Ishikawa (cell line): ENCODE results near the gene ATAD3C.

ENCODE experiments used
- CEBPB ChIP-seq: IDR thresholded peaks from 2 replicates; pipeline ENCODE4 v1.6.1; 2012
- EGR1 ChIP-seq: IDR thresholded peaks from 2 replicates; pipeline ENCODE4 v1.6.1; 2012
- EP300 ChIP-seq: IDR thresholded peaks from 2 replicates; pipeline ENCODE4 v1.6.1; 2012; ENCODE audit warnings: borderline replicate concordance
- FOXM1 ChIP-seq: IDR thresholded peaks from 2 replicates; pipeline ENCODE4 v1.6.1; 2012; ENCODE audit warnings: low read depth, borderline replicate concordance
- MAX ChIP-seq: IDR thresholded peaks from 2 replicates; pipeline ENCODE4 v1.6.1; 2012
- NFIC ChIP-seq: IDR thresholded peaks from 2 replicates; pipeline ENCODE4 v1.6.1; 2012
- RAD21 ChIP-seq: IDR thresholded peaks from 2 replicates; pipeline ENCODE4 v1.6.1; 2012; ENCODE audit warnings: low read depth
- REST ChIP-seq: IDR thresholded peaks from 2 replicates; pipeline ENCODE4 v1.6.1; 2012; ENCODE audit warnings: low read depth, mild to moderate bottlenecking
- TCF12 ChIP-seq: IDR thresholded peaks from 2 replicates; pipeline ENCODE4 v1.6.1; 2012; ENCODE audit warnings: low read depth
- TEAD4 ChIP-seq: IDR thresholded peaks from 2 replicates; pipeline ENCODE4 v1.6.1; 2012
- YY1 ChIP-seq: IDR thresholded peaks from 2 replicates; pipeline ENCODE4 v1.6.1; 2012; ENCODE audit warnings: low read depth
- ZBTB7A ChIP-seq: IDR thresholded peaks from 2 replicates; pipeline ENCODE4 v1.6.1; 2012; ENCODE audit warnings: low read depth

GRCh38 chr1:1421907-1422464 is 27.5 kb upstream of the ATAD3C start:
- TF ChIP-seq RAD21 = no peak
- no peak for TF ChIP-seq FOXM1
- no peak for TF ChIP-seq EP300
- TF ChIP-seq CEBPB = no peak
- TF ChIP-seq NFIC = no peak
- TF ChIP-seq ZBTB7A = no peak
- TF ChIP-seq REST = no peak
- TF ChIP-seq MAX = no peak
- TF ChIP-seq TEAD4 = no peak
- no peak for TF ChIP-seq TCF12
- no peak for TF ChIP-seq EGR1
- no peak for TF ChIP-seq YY1
